PC-3 (cell line): ENCODE measurements around the gene TMEM132D. TPM values are rescaled to one million over a fixed set of nuclear protein-coding genes. Genes with fewer than 3 reads are reported as not detected.

Source experiments
- ATAC-seq: fragments of 200-7000 bp; cut with Tn5 transposase; 2 replicates; pipeline ENCODE4 v1.9.1; 2020; ENCODE audit warnings: mild to moderate bottlenecking, moderate library complexity
- BruUV-seq: library from RNA; stranded (reverse); fragments of 400-500 nt; replicated peaks from 2 replicates; lab custom pipeline; 2021; lab: Mats Ljungman, UMichigan
- CTCF ChIA-PET: fragments of 300-600 bp; sonication (Branson Sonifier 250); formaldehyde crosslinking; loops from one replicate; lab custom pipeline; 2022; ENCODE audit warnings: antibody characterized with exemption; lab: Charles Lee
- POLR2A ChIA-PET: fragments of 300-600 bp; sonication (Branson Sonifier 250); formaldehyde crosslinking; loops from one replicate; lab custom pipeline; 2022; ENCODE audit warnings: antibody characterized with exemption; ENCODE audit not compliant: unreplicated experiment; lab: Charles Lee
- DNase-seq: peaks from one replicate; pipeline ENCODE4 v3.0.0-alpha.2; 2015
- H2AFZ ChIP-seq: fragments of 300-600 bp; sonication (generic); 2 replicates; pipeline ENCODE4 v1.6.0; 2016; ENCODE audit warnings: antibody characterized with exemption, low read length
- H3F3A ChIP-seq: fragments of 300-600 bp; sonication (generic); one replicate; pipeline ENCODE4 v1.6.0; 2017; ENCODE audit warnings: antibody characterized with exemption, low read length, control low read depth, mild to moderate bottlenecking; ENCODE audit not compliant: unreplicated experiment
- H3K27ac ChIP-seq: fragments of 300-600 bp; sonication (generic); 2 replicates; pipeline ENCODE4 v1.5.1; 2016; ENCODE audit warnings: mild to moderate bottlenecking, low read length
- H3K27me3 ChIP-seq: fragments of 300-600 bp; sonication (generic); 2 replicates; pipeline ENCODE4 v1.6.1; 2016; ENCODE audit warnings: low read length, mixed read lengths
- H3K36me3 ChIP-seq: fragments of 300-600 bp; sonication (generic); 2 replicates; pipeline ENCODE4 v1.6.1; 2016; ENCODE audit warnings: low read depth, mixed run types, low read length, mixed read lengths
- H3K4me1 ChIP-seq: fragments of 300-600 bp; sonication (generic); 2 replicates; pipeline ENCODE4 v1.5.1; 2016; ENCODE audit warnings: low read length; ENCODE audit not compliant: insufficient read depth
- H3K4me2 ChIP-seq: fragments of 300-600 bp; sonication (generic); 2 replicates; pipeline ENCODE4 v1.6.0; 2016; ENCODE audit warnings: low read length
- H3K4me3 ChIP-seq: fragments of 300-600 bp; sonication (generic); 2 replicates; pipeline ENCODE4 v1.5.1; 2016; ENCODE audit warnings: mild to moderate bottlenecking, low read length, mixed read lengths
- H3K79me2 ChIP-seq: fragments of 300-600 bp; sonication (generic); 2 replicates; pipeline ENCODE4 v1.6.1; 2017; ENCODE audit warnings: low read length, mixed read lengths
- H3K9ac ChIP-seq: fragments of 300-600 bp; sonication (generic); 2 replicates; pipeline ENCODE4 v1.6.0; 2016; ENCODE audit warnings: mild to moderate bottlenecking, low read length
- H3K9me2 ChIP-seq: fragments of 300-600 bp; sonication (generic); replicated peaks from 2 replicates; pipeline ENCODE4 v1.6.1; 2016; ENCODE audit warnings: mixed run types, low read length, mixed read lengths
- H3K9me3 ChIP-seq: fragments of 300-600 bp; sonication (generic); 2 replicates; pipeline ENCODE4 v1.6.1; 2016; ENCODE audit warnings: low read length, mixed read lengths
- H4K20me1 ChIP-seq: fragments of 300-600 bp; sonication (generic); 2 replicates; pipeline ENCODE4 v1.6.1; 2016; ENCODE audit warnings: low read length, mixed read lengths
- CTCF ChIP-seq: fragments of 300-600 bp; sonication (generic); conservative IDR thresholded peaks from 2 replicates; pipeline ENCODE4 v1.5.1; 2017; ENCODE audit warnings: antibody characterized with exemption, low read depth, mild to moderate bottlenecking, low read length
- EZH2 ChIP-seq: fragments of 300-600 bp; sonication (generic); IDR thresholded peaks from one replicate; pipeline ENCODE4 v1.6.1; 2017; ENCODE audit warnings: antibody characterized with exemption, mild to moderate bottlenecking, low read length; ENCODE audit not compliant: unreplicated experiment
- EZH2phosphoT487 ChIP-seq: fragments of 300-600 bp; sonication (generic); IDR thresholded peaks from 2 replicates; pipeline ENCODE4 v1.6.1; 2018; ENCODE audit warnings: mild to moderate bottlenecking, antibody characterized with exemption, low read length, borderline replicate concordance
- intact Hi-C: fragments of 100-400 bp; cut with micrococcal nuclease; formaldehyde crosslinking; loops from 2 replicates; pipeline ENCODE4 v1.9.0; 2023
- total RNA-seq: library from RNA; depleted of rRNA; stranded (reverse); fragments of >200 nt; gene quantifications from 2 replicates; pipeline ENCODE4 v1.2.3, GENCODE V29; 2014

Gene TMEM132D
- total RNA-seq, 1 experiment from 2014 or later: not detected

GRCh38 chr12:129863938-129864337, 39.9 kb downstream of the TMEM132D start:
- Histone ChIP-seq H3K79me2 (no peaks in the 10 kb centered on the region), H3K4me1 (no peaks in the 10 kb centered on the region), H3K36me3 (no peaks in the 10 kb centered on the region), H4K20me1 (no peaks in the 10 kb centered on the region), H3F3A (no peaks in the 10 kb centered on the region), H3K9ac (no peak overlapping the region), H2AFZ (no peak overlapping the region), H3K27me3 (peaks cover 22% of the 10 kb centered on the region), H3K9me3 (no peaks in the 10 kb centered on the region), H3K4me3 (no peak overlapping the region), H3K27ac (no peak overlapping the region), H3K9me2 (no peaks in the 10 kb centered on the region), H3K4me2 (no peak overlapping the region)
- no peak for DNase-seq
- POLR2A ChIA-PET: no interaction called here
- CTCF ChIA-PET: no interaction called here
- no TSS peak for BruUV-seq
- intact Hi-C loops: no loop called here
- TF ChIP-seq EZH2: no peak
- TF ChIP-seq CTCF: no peak
- TF ChIP-seq EZH2phosphoT487: no peak
- ATAC-seq: no peak

GRCh38 chr12:129862561-129863175, 41.2 kb downstream of the TMEM132D start:
- no peaks in the 10 kb centered on the region for H3K9me2 ChIP-seq
- ATAC-seq (no peak), DNase-seq (no peak)
- H3K27me3 ChIP-seq: peaks cover 15% of the 10 kb centered on the region
- H4K20me1 ChIP-seq: no peaks in the 10 kb centered on the region
- no peaks in the 10 kb centered on the region for H3K9me3 ChIP-seq
- no peak overlapping the region for H2AFZ ChIP-seq
- intact Hi-C loops: no loop called here
- no peak overlapping the region for H3K4me3 ChIP-seq
- H3K9ac ChIP-seq: no peak overlapping the region
- H3F3A ChIP-seq: no peaks in the 10 kb centered on the region
- H3K4me1 ChIP-seq: no peaks in the 10 kb centered on the region
- CTCF ChIA-PET: no interaction called here
- no peak for TF ChIP-seq CTCF
- no peak for TF ChIP-seq EZH2phosphoT487
- no peak for TF ChIP-seq EZH2
- BruUV-seq: no TSS peak
- H3K79me2 ChIP-seq: no peaks in the 10 kb centered on the region
- POLR2A ChIA-PET: no interaction called here
- H3K4me2 ChIP-seq: no peak overlapping the region
- H3K27ac ChIP-seq: no peak overlapping the region
- H3K36me3 ChIP-seq: no peaks in the 10 kb centered on the region

- ChIA-PET POLR2A (no interaction called here), CTCF (no interaction called here)
- intact Hi-C loops: no loop called here
- Histone ChIP-seq H3K9me2 (no peaks in the 10 kb centered on the region), H3K9me3 (no peaks in the 10 kb centered on the region), H3K27me3 (peaks cover 15% of the 10 kb centered on the region), H3K4me2 (no peak overlapping the region), H3K4me1 (no peaks in the 10 kb centered on the region), H3K79me2 (no peaks in the 10 kb centered on the region), H3F3A (no peaks in the 10 kb centered on the region), H3K36me3 (no peaks in the 10 kb centered on the region), H3K4me3 (no peak overlapping the region), H2AFZ (no peak overlapping the region), H3K27ac (no peak overlapping the region), H4K20me1 (no peaks in the 10 kb centered on the region), H3K9ac (no peak overlapping the region)
- DNase-seq (no peak), ATAC-seq (no peak)
- BruUV-seq: no TSS peak
- no peak for TF ChIP-seq EZH2phosphoT487
- no peak for TF ChIP-seq CTCF
- no peak for TF ChIP-seq EZH2
These were observed 41.9 kb downstream of the TMEM132D start for GRCh38 chr12:129861951-129862350.
